Fibroblast of lung (primary cell): ENCODE data around the gene CNOT1. TPM values are rescaled to one million over a fixed set of nuclear protein-coding genes. Genes with fewer than 3 reads are reported as not detected.

ENCODE experiments used
- DNase-seq, 2 donors: peaks; one replicate each; pipeline versions ENCODE4 v3.0.0 to v3.0.0-alpha.2; 2010; ENCODE audit warnings: low read depth in 2 of 2
- H2AFZ ChIP-seq: 2 replicates; pipeline ENCODE4 v1.5.1; 2012; ENCODE audit warnings: low read length, control low read depth, inconsistent platforms
- H3K27ac ChIP-seq: 2 replicates; pipeline ENCODE4 v1.5.1; 2011; ENCODE audit warnings: low read length, control low read depth; ENCODE audit not compliant: insufficient read depth
- H3K27me3 ChIP-seq: 2 replicates; pipeline ENCODE4 v1.5.1; 2011; ENCODE audit warnings: mild to moderate bottlenecking, low read length; ENCODE audit not compliant: control insufficient read depth, insufficient read depth
- H3K36me3 ChIP-seq: 2 replicates; pipeline ENCODE4 v1.5.1; 2011; ENCODE audit warnings: low read length; ENCODE audit not compliant: control insufficient read depth, insufficient read depth
- H3K4me1 ChIP-seq: 2 replicates; pipeline ENCODE4 v1.5.1; 2011; ENCODE audit warnings: low read length; ENCODE audit not compliant: control insufficient read depth, insufficient read depth; ENCODE audit errors: extremely low read depth
- H3K4me2 ChIP-seq: 2 replicates; pipeline ENCODE4 v1.5.1; 2011; ENCODE audit warnings: low read length, control low read depth; ENCODE audit not compliant: insufficient read depth; ENCODE audit errors: extremely low read depth
- H3K4me3 ChIP-seq, 4 experiments: fragments of 200-600 bp in 1 of 4; sonication (generic) in 1 of 4; replicated peaks in 1 of 4; 2 replicates each; pipeline ENCODE4 v1.5.1; 2011 to 2016; ENCODE audit warnings: low read length in 4 of 4, low read depth in 3 of 4, mild to moderate bottlenecking in 3 of 4, control low read depth in 2 of 4, inconsistent platforms in 1 of 4, mixed read lengths in 1 of 4; ENCODE audit not compliant: insufficient read depth in 1 of 4; ENCODE audit errors: control extremely low read depth in 1 of 4
- H3K79me2 ChIP-seq: 2 replicates; pipeline ENCODE4 v1.5.1; 2012; ENCODE audit warnings: mild to moderate bottlenecking, low read length, inconsistent platforms; ENCODE audit not compliant: control insufficient read depth, insufficient read depth
- H3K9ac ChIP-seq: 2 replicates; pipeline ENCODE4 v1.5.1; 2011; ENCODE audit warnings: mild to moderate bottlenecking, low read length, control low read depth; ENCODE audit not compliant: insufficient read depth
- H3K9me3 ChIP-seq: 2 replicates; pipeline ENCODE4 v1.5.1; 2012; ENCODE audit warnings: low read depth, low read length; ENCODE audit not compliant: control insufficient read depth, insufficient read depth
- H4K20me1 ChIP-seq: 2 replicates; pipeline ENCODE4 v1.5.1; 2011; ENCODE audit warnings: low read length; ENCODE audit not compliant: control insufficient read depth, insufficient read depth; ENCODE audit errors: extremely low read depth
- CTCF ChIP-seq, 2 donors: IDR thresholded peaks in 1 of 2; conservative IDR thresholded peaks in 1 of 2; 1 replicate in 1 of 2; 2 replicates in 1 of 2; pipeline ENCODE4 v1.5.1; 2011 to 2012; ENCODE audit warnings: low read length in 2 of 2, control low read depth in 1 of 2, inconsistent platforms in 1 of 2, low read depth in 1 of 2, mild to moderate bottlenecking in 1 of 2
- EZH2 ChIP-seq: IDR thresholded peaks from 2 replicates; pipeline ENCODE4 v1.5.1; 2012; ENCODE audit warnings: low read length, control low read depth, mild to moderate bottlenecking; ENCODE audit errors: missing control alignments
- polyA plus RNA-seq, 2 donors: library from polyadenylated mRNA; depleted of rRNA in 1 of 2; stranded (reverse) in 1 of 2; unstranded in 1 of 2; fragments of >200 nt; gene quantifications; 2 replicates each; pipeline ENCODE4 v1.2.1, GENCODE V29; 2011 to 2012; ENCODE audit warnings: missing spikeins in 1 of 2
- total RNA-seq: library from RNA; depleted of rRNA; stranded (reverse); fragments of >200 nt; gene quantifications from 2 replicates; pipeline ENCODE4 v1.2.1, GENCODE V29; 2014

The CNOT1 gene
- total and polyA plus RNA-seq, 2 donors (not counting 1 experiment from before 2014, with no cell fraction given) = 59.0 to 162 TPM

- no peaks in the 10 kb centered on the region for H3K9me3 ChIP-seq
- TF ChIP-seq CTCF (conservative IDR thresholded peaks at IDR 0.05 in 1 of 2, IDR thresholded peaks at IDR 0.05 in 1 of 2; ENCODE audit: low read depth in 1 of 2, low read length in 2 of 2) = no peak
- TF ChIP-seq EZH2 = no peak
- no peaks in the 10 kb centered on the region for H3K36me3 ChIP-seq
- H3K4me2 ChIP-seq = no peak overlapping the region
- H3K27me3 ChIP-seq = peaks cover 10% of the 10 kb centered on the region
- no peak overlapping the region for H2AFZ ChIP-seq
- no peaks in the 10 kb centered on the region for H3K4me1 ChIP-seq
- DNase-seq = no peak
- H4K20me1 ChIP-seq = no peaks in the 10 kb centered on the region
- no peak overlapping the region for H3K4me3 ChIP-seq
- no peaks in the 10 kb centered on the region for H3K79me2 ChIP-seq
- H3K9ac ChIP-seq = no peak overlapping the region
- no peak overlapping the region for H3K27ac ChIP-seq
Observed at GRCh38 chr16:58471209-58471975, 158.2 kb downstream of the CNOT1 start.

Other genes with a start within 250 kb of the CNOT1 start
- 1.0 and 1.8 TPM in 2 replicates for gene GINS3, start 237.4 kb downstream of the CNOT1 start, total RNA-seq
- gene GINS3, start 237.4 kb downstream of the CNOT1 start, polyA plus RNA-seq = 5.9 and 12.3 TPM in 2 replicates
- gene NDRG4, start 129.7 kb downstream of the CNOT1 start, total RNA-seq = 1.8 and 5.1 TPM in 2 replicates
- gene NDRG4, start 129.7 kb downstream of the CNOT1 start, polyA plus RNA-seq = 4.0 and 8.3 TPM in 2 replicates
- gene SETD6, start 114.3 kb downstream of the CNOT1 start, total RNA-seq = 7.9 and 8.2 TPM in 2 replicates
- gene SETD6, start 114.3 kb downstream of the CNOT1 start, polyA plus RNA-seq = 6.3 and 7.2 TPM in 2 replicates
- gene SLC38A7, start 54.9 kb upstream of the CNOT1 start, total RNA-seq = 23.9 and 30.1 TPM in 2 replicates
- 15.4 and 17.6 TPM in 2 replicates for gene SLC38A7, start 54.9 kb upstream of the CNOT1 start, polyA plus RNA-seq
- gene GOT2, start 104.5 kb upstream of the CNOT1 start, total RNA-seq = 20.8 and 39.3 TPM in 2 replicates
- gene GOT2, start 104.5 kb upstream of the CNOT1 start, polyA plus RNA-seq = 53.9 and 94.0 TPM in 2 replicates